Activated effector memory CD4-positive, alpha-beta T cell treated with anti-CD3 and anti-CD28 coated beads, Interleukin-2, amount 50 U/mL, for 16 hours (primary cell): ENCODE measurements around the gene PCSK9.

ENCODE experiments used
- DNase-seq: peaks from one replicate; pipeline ENCODE4 v3.0.0-alpha.2; 2020

Gene PCSK9

GRCh38 chr1:55060133-55060999 lies 21.0 kb downstream of the PCSK9 start:
- no peak for DNase-seq

- DNase-seq: no peak
Observed at GRCh38 chr1:55061000-55061705, 21.8 kb downstream of the PCSK9 start.

DNA sequence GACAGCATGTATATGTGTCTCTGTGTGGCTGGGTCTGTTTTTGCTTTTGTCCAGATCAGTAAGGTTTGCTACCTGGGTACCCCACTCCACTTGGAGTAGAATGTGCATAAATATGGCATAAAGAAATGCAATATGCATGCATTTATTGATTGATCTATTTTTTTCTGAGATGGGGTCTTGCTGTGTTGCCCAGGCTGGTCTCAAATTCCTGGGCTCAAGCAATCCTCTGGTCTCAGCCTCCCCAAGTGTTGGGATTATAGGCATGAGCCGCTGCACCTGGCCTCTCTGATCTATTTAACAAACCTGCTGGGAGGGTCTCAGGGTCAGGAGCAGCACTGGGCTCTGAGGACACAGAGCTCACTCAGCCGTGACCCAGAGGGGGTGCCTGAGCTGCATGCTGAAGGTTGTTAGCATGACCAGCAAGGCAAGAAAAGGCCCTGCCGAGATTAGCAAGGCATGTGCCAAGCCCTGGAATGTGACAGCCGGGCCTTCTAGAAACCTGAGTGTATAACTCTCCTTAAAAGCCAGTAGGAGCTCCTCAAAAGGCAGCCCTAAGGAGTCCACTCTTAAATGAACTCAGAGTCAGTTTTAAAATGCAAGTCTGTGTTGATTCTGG lies 22.5 kb downstream of the PCSK9 start:
- DNase-seq: no peak

GRCh38 chr1:55062801-55063576 lies 23.6 kb downstream of the PCSK9 start:
- no peak for DNase-seq

GRCh38 chr1:55063577-55063942 lies 24.2 kb downstream of the PCSK9 start:
- DNase-seq: no peak

GRCh38 chr1:55064071-55064581 lies 24.8 kb downstream of the PCSK9 start:
- DNase-seq: no peak

- DNase-seq: no peak
Observed at GRCh38 chr1:55064861-55065263, 25.5 kb downstream of the PCSK9 start.

GRCh38 chr1:55065648-55066047 lies 26.3 kb downstream of the PCSK9 start:
- DNase-seq: no peak

- no peak for DNase-seq
Observed at GRCh38 chr1:55067022-55067778, 27.9 kb downstream of the PCSK9 start.

GRCh38 chr1:55067914-55068313 lies 28.6 kb downstream of the PCSK9 start:
- no peak for DNase-seq

GRCh38 chr1:55068638-55069037 lies 29.3 kb downstream of the PCSK9 start:
- DNase-seq: no peak

- DNase-seq: no peak
Observed at GRCh38 chr1:55069280-55069679, 29.9 kb downstream of the PCSK9 start.

- DNase-seq: no peak
Observed at GRCh38 chr1:55070293-55071164, 31.2 kb downstream of the PCSK9 start.

DNA sequence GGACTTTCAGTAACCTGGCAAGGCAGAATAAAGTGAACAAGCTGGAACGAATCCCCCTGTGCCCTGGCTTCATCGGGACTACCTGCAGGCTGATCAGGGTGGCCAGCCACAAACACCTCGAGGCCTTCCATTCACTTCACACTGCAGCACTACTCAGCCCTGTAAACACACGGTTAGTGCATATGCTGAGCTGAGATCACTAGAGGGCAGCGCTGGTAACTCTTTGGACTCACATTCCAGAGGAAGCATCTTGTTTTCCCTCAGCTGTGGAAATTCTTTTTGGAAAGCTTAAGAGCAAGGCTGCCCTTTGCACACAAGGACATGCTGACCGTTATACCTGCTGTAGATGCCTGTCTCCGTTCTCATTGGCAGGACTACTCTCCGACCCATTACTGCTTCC lies 32.1 kb downstream of the PCSK9 start:
- no peak for DNase-seq

GRCh38 chr1:55073187-55073916 lies 34.0 kb downstream of the PCSK9 start:
- no peak for DNase-seq

DNA sequence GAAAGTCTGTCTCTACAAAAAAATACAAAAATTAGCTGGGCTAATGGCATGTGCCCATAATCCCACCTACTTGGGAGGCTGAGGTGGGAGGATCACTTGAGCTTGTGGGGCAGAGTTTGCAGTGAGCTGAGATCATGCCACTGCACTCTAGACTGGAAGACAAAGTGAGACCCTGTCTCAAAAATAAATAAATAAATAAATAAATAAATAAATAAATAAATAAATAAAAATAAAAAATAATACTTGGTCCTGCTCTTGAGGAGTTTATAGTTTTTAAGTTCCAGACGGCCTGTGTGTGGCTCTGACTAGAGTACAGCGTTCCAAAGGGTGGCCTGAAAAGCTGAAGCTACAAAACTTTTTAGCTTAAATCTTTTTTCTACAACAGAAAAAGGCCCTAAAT lies 35.1 kb downstream of the PCSK9 start:
- no peak for DNase-seq

GRCh38 chr1:55076356-55076755 lies 37.0 kb downstream of the PCSK9 start:
- DNase-seq: no peak

- no peak for DNase-seq
Observed at GRCh38 chr1:55078470-55078869, 39.1 kb downstream of the PCSK9 start.

- no peak for DNase-seq
Observed at GRCh38 chr1:55079651-55080050, 40.3 kb downstream of the PCSK9 start.

GRCh38 chr1:55081188-55081904 lies 42.0 kb downstream of the PCSK9 start:
- DNase-seq: no peak
